Tibial artery (tissue), 4 donors: ENCODE measurements around the gene TSN.

Experiments
- DNase-seq, 2 donors: peaks; one replicate each; pipeline ENCODE4 v3.0.0-alpha.2; 2019
- H3K27ac ChIP-seq, 2 donors: fragments of 200-600 bp; sonication (generic) in 1 of 2; 1 replicate in 1 of 2; 2 replicates in 1 of 2; pipeline ENCODE4 v1.5.1; 2018 to 2019; ENCODE audit warnings: mild to moderate bottlenecking in 1 of 2
- H3K27me3 ChIP-seq, 2 donors: fragments of 200-600 bp; sonication (generic) in 1 of 2; one replicate each; pipeline versions ENCODE4 v1.5.1 to v1.6.0; 2016 to 2019
- H3K36me3 ChIP-seq, 3 donors: fragments of 200-600 bp; sonication (generic) in 2 of 3; one replicate each; pipeline ENCODE4 v1.5.1; 2016 to 2019; ENCODE audit warnings: mild to moderate bottlenecking in 2 of 3
- H3K4me1 ChIP-seq, 4 donors: fragments of 200-600 bp; sonication (generic) in 2 of 4; 1 replicate in 3 of 4; 2 replicates in 1 of 4; pipeline ENCODE4 v1.5.1; 2016 to 2019
- H3K4me3 ChIP-seq, 2 donors: fragments of 200-600 bp; sonication (generic) in 1 of 2; 1 replicate in 1 of 2; 2 replicates in 1 of 2; pipeline ENCODE4 v1.5.1; 2018 to 2019; ENCODE audit warnings: mild to moderate bottlenecking in 2 of 2
- H3K9me3 ChIP-seq, 3 donors: fragments of 200-600 bp; sonication (generic) in 1 of 3; one replicate each; pipeline ENCODE4 v1.5.1; 2016 to 2019
- CTCF ChIP-seq, 2 experiments: fragments of 200-600 bp in 1 of 2; fragments of 450-650 bp in 1 of 2; IDR thresholded peaks; one replicate each; pipeline ENCODE4 v1.5.1; 2017 to 2019; ENCODE audit warnings: antibody characterized with exemption in 2 of 2, mild to moderate bottlenecking in 1 of 2, moderate library complexity in 1 of 2
- intact Hi-C: fragments of 100-400 bp; cut with DNase I; formaldehyde crosslinking; loops from one replicate; pipeline ENCODE4 v1.15.0; 2023; ENCODE audit warnings: low total_unique reads

Gene TSN

GRCh38 chr2:121771976-121772742 is 16.7 kb downstream of the TSN start:
- Histone ChIP-seq H3K27me3 (no peaks in the 10 kb centered on the region), H3K36me3 (peaks cover 14 to 22% (median 22%) of the 10 kb centered on the region in 3 donors), H3K4me3 (no peak overlapping the region), H3K27ac (no peak overlapping the region), H3K4me1 (no peaks in the 10 kb centered on the region), H3K9me3 (no peaks in the 10 kb centered on the region)
- intact Hi-C loops: no loop called here
- DNase-seq: no peak
- no peak for TF ChIP-seq CTCF (IDR thresholded peaks at IDR 0.05)

- Histone ChIP-seq H3K36me3 (peaks cover 0 to 12% (median 3%) of the 10 kb centered on the region in 3 donors), H3K4me3 (no peak overlapping the region), H3K4me1 (no peaks in the 10 kb centered on the region), H3K9me3 (no peaks in the 10 kb centered on the region), H3K27ac (no peak overlapping the region), H3K27me3 (no peaks in the 10 kb centered on the region)
- intact Hi-C loops: no loop called here
- TF ChIP-seq CTCF (IDR thresholded peaks at IDR 0.05): no peak
- DNase-seq: no peak
These were observed 18.8 kb downstream of the TSN start for GRCh38 chr2:121774235-121774634.

GRCh38 chr2:121776361-121776760 is 20.9 kb downstream of the TSN start:
- DNase-seq: no peak
- Histone ChIP-seq H3K27me3 (no peaks in the 10 kb centered on the region), H3K9me3 (no peaks in the 10 kb centered on the region), H3K36me3 (no peaks in the 10 kb centered on the region), H3K27ac (no peak overlapping the region), H3K4me1 (no peaks in the 10 kb centered on the region), H3K4me3 (no peak overlapping the region)
- TF ChIP-seq CTCF (IDR thresholded peaks at IDR 0.05): no peak
- intact Hi-C loops: no loop called here

GRCh38 chr2:121776885-121777698 is 21.6 kb downstream of the TSN start:
- H3K9me3 ChIP-seq: no peaks in the 10 kb centered on the region
- H3K27ac ChIP-seq: no peak overlapping the region
- no peak for DNase-seq
- H3K4me3 ChIP-seq: no peak overlapping the region
- no peaks in the 10 kb centered on the region for H3K4me1 ChIP-seq
- no peak for TF ChIP-seq CTCF (IDR thresholded peaks at IDR 0.05)
- H3K27me3 ChIP-seq: no peaks in the 10 kb centered on the region
- intact Hi-C loops: no loop called here
- H3K36me3 ChIP-seq: no peaks in the 10 kb centered on the region

GRCh38 chr2:121777699-121778058 is 22.2 kb downstream of the TSN start:
- intact Hi-C loops: no loop called here
- DNase-seq: no peak
- Histone ChIP-seq H3K27ac (no peak overlapping the region), H3K36me3 (no peaks in the 10 kb centered on the region), H3K27me3 (no peaks in the 10 kb centered on the region), H3K4me1 (no peaks in the 10 kb centered on the region), H3K9me3 (no peaks in the 10 kb centered on the region), H3K4me3 (no peak overlapping the region)
- TF ChIP-seq CTCF (IDR thresholded peaks at IDR 0.05): no peak
